ENCODE data around the gene WIPI1. TPM values are rescaled to one million over a fixed set of nuclear protein-coding genes. Genes with fewer than 3 reads are reported as not detected.

Gene WIPI1
- total RNA-seq, 1 donor from 2014 or later = 21.4 TPM

GRCh38 chr17:68461122-68461539 is 3.8 kb upstream of the WIPI1 start:
- intact Hi-C loops (cut with micrococcal nuclease) = loop anchor here (2.0 to 10.0 kb wide), 6 partner anchors 114 to 744 kb away; partner anchors contain the start of genes BPTF and NOL11

DNA sequence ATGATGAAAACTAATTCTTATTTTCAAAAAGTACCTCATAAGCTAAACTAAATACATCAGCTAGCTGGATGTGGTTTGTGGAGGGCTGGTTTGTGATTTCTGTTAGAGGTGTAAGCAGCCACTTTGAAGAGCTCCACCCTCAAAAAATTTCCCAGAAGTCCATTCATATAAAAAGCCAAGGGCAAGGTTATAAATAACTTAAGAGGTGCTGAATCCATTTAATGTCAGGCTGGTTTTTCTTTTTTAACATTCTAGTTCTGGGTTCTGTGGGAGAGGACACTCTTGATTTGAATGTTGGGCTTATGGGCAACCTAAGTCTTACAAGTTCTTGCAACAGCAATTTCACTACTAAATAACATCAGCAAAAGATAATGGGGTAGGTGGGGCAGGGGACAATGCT is 3.4 kb upstream of the WIPI1 start:
- intact Hi-C loops (cut with micrococcal nuclease) = loop anchor here (2.0 to 10.0 kb wide), 6 partner anchors 114 to 744 kb away; partner anchors contain the start of genes BPTF and NOL11

- intact Hi-C loops (cut with micrococcal nuclease) = loop anchor here (2.0 to 10.0 kb wide), 6 partner anchors 113 to 743 kb away; partner anchors contain the start of genes BPTF and NOL11
Observed at GRCh38 chr17:68460146-68460545, 2.9 kb upstream of the WIPI1 start.

DNA sequence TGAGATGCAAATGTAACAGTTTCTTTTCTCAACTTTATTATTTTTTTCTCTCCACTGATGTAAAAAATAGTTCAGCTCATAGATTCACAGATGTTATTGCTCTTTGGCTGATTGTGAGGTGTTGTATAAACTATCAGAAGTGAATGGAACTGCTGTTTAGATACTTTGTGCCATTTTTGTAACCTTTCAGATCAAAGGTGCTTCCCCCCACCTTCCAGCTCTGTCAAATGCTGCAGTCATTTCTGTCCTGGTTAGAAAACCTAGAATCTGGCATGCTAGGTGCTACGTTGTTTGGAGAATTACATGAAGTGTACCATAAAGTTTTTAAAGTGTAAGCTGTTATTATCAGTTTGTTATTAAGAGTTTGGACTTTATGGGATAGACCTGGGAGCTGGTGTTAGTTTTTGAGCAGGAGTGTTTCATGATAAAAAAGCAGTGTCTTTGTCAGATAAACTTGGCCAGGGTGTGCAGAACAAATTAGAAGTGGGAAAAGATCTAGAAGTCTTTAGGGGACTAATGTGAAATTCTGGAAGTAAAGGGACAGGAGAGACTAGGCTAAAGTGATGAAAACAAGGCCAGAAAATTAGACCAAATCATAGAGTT is 1.8 kb upstream of the WIPI1 start:
- intact Hi-C loops (cut with micrococcal nuclease) = loop anchor here (5.0 kb wide), 1 partner anchor 1082 kb away; the partner anchor contains the start of gene PITPNC1

- intact Hi-C loops (cut with micrococcal nuclease) = loop anchor here (5.0 kb wide), 1 partner anchor 1081 kb away; the partner anchor contains the start of gene PITPNC1
Observed at GRCh38 chr17:68458260-68459036, 1.2 kb upstream of the WIPI1 start.

DNA sequence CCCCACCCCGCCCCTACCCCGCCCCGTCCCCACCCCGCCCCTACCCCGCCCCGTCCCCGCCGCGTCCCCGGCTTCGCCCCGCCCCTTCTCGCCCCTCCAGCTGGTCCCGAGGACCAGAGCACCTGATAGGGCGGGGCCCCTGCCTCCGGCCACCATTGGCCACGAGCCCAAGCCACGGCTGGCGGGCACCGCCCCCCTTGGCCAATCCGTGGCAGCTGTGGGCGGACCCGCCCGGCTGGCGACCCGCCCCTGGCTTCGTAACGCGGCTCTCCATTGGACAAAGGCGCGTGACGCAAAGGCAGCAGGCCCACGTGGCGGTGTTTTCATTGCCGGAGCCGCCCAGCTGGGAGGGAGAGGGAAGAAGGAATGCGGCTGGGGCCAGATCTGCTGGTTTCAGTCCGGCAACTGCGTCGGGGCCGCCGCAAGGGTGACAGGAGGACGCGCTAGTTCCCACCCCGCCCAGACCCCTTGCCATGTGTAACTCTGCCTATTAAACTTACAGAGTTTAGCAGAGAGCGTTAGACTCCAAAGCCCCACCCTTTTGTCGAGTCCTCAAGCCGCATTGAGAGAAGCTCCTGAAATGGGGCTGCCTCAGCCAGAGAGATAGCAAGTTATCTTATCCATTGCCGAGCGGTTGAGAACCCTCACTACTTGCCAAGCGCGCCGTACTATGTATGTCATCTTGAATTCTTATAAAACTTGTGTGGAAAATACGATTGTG is 403 bp upstream of the WIPI1 start:
- intact Hi-C loops (cut with micrococcal nuclease) = loop anchor here (1.0 to 5.0 kb wide), 6 partner anchors 19 to 1080 kb away; partner anchors contain the start of genes ARSG, KPNA2, PITPNC1 and PRKAR1A

GRCh38 chr17:68456339-68457167 is 743 bp downstream of the WIPI1 start:
- intact Hi-C loops (cut with micrococcal nuclease) = loop anchor here (1.0 to 5.0 kb wide), 6 partner anchors 18 to 1079 kb away; partner anchors contain the start of genes ARSG, KPNA2, PITPNC1 and PRKAR1A

DNA sequence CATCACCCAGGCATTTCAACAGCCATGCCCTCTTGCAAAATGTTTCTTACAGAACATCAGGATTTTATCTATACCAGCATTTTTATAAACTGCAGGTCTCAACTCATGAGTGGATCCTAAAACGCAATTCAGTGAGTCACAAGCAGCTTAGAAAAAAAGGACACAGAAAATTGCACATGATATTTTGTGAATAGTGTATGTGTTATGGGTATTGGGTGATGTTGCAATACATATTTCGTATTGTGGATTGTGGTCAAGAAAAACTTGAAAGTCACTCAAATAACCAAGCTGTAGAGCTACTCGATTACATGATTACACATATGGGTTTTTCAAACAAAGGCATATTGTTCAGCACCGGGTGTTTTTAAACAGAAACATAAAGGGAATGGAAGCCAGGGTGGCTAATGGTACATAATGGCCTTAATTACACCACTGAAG is 1.4 kb downstream of the WIPI1 start:
- intact Hi-C loops (cut with micrococcal nuclease) = loop anchor here (5.0 kb wide), 1 partner anchor 1079 kb away; the partner anchor contains the start of gene PITPNC1

DNA sequence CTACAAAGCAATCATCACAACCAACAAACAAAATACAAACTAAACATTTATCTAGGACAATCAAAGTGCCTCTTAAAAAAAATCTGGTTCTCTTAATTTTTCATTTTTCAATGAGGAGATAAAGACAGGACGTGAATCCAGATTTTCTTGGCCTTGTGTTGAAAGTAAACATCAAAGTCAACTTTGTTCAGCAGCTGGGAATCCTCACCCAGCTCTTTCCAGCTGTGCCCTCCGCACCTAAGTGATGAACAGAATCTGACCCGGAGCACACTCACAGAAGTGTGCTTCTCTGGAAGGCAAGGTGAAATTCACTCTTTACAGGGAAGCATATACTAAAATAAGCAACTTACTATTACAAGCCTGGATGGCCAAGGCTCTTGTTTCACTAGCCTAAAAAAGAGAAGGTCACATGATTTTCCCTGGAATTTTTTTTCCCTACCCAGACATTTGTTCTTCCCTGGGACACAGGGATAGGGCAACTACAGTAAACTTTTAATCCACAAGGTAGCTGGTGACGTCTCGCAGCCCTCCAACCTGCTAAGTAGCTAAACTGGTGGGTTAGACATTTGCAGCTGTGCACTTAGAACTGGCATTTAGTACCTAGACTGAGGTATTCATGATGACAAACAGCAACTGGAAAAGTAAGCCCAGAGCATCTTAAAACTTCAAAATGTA is 3.2 kb downstream of the WIPI1 start:
- intact Hi-C loops (cut with micrococcal nuclease) = no loop called here

DNA sequence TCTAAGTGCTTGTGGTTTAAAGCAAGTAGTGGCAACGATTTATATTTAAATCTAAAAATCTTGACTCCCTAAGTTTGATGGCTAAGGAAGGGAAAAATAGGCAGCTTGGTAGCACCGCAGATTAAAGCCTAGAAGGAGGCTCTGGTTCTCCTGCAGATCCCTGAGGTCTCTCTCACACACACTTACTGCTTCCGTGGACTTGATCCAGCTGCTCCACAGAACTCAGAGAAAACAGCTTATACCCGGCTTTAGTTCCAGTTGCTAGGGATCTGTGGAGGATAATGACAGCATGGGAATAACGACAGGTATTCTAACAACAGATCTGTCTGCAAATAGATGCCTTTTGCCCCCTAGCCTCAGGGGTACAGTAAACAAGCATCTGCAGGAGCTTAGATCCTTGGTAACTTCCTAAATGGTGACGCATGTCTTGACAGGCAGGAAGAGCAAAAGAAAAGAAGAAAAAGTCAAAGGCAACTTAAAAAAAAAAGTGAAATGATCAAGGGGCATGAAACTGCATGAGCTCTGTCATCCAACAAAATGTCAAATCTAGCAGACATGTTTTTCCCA is 4.5 kb downstream of the WIPI1 start:
- intact Hi-C loops (cut with micrococcal nuclease) = no loop called here

GRCh38 chr17:68451670-68452354 is 5.5 kb downstream of the WIPI1 start:
- intact Hi-C loops (cut with micrococcal nuclease) = no loop called here

DNA sequence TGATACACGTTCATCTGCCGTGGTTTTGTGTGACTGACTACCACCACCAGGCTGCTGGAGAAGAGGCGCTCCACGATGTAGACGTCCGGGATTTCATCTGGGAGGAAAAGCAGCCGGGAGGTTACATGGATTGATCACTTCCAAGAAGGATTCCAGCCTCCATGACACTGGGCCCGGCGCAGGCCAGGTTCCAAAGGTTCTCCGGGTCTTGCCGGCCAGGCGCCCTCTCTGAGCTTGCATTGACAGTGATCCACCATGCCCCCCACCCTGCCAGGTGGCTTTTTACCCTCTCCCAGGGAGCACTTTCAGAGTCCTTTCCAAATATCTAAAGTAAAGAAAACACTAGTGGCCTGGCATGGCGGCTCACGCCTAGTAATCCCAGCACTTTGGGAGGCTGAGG is 6.5 kb downstream of the WIPI1 start:
- intact Hi-C loops (cut with micrococcal nuclease) = no loop called here

DNA sequence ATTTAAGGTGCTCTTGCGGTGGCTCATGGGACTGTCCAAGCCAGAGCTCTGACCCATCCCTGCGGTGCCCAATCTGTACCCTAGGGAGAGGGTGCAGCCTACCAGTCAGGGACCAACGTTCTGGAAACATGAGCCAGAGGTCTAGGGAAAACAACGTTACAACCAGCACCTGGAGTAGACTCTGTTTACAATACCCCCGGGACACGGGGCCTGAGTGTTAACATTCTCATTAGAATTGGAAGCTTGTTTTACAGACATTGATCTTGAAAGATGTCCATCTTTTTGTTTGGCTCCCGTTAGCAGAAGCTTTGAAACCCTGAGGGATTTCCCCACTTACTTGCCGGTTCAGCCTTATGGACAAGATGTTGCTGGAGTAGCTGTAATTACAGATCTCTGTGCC is 6.9 kb downstream of the WIPI1 start:
- intact Hi-C loops (cut with micrococcal nuclease) = no loop called here

- intact Hi-C loops (cut with micrococcal nuclease) = no loop called here
Observed at GRCh38 chr17:68449021-68449739, 8.1 kb downstream of the WIPI1 start.

GRCh38 chr17:68446626-68447041 is 10.7 kb downstream of the WIPI1 start:
- intact Hi-C loops (cut with micrococcal nuclease) = no loop called here

GRCh38 chr17:68445671-68446070 is 11.6 kb downstream of the WIPI1 start:
- intact Hi-C loops (cut with micrococcal nuclease) = no loop called here

- intact Hi-C loops (cut with micrococcal nuclease) = no loop called here
Observed at GRCh38 chr17:68443972-68444464, 13.3 kb downstream of the WIPI1 start.
